ENCODE data around the gene PAQR8. TPM values are rescaled to one million over a fixed set of nuclear protein-coding genes. Genes with fewer than 3 reads are reported as not detected.

Gene PAQR8
- total and polyA plus RNA-seq, 2 of the 13 experiments (the other 11 are each of a cell fraction or from before 2014, with no cell fraction given): 37.7 to 50.7 TPM

GRCh38 chr6:52419809-52420667 lies 58.1 kb downstream of the PAQR8 start, which contains the start of gene EFHC1 (continued):
- TF ChIP-seq ZNF501 (CRISPR knock-in tag; IDR thresholded peaks at IDR 0.05) (peak; percentile 93), RNF2 (conservative IDR thresholded peaks at IDR 0.05; ENCODE audit: low read depth) (no peak), NBN (conservative IDR thresholded peaks at IDR 0.05) (no peak), ZNF563 (CRISPR knock-in tag; IDR thresholded peaks at IDR 0.05) (peak; percentile 31; the same call in 1 of the 2 replicates), ZNF441 (CRISPR knock-in tag; IDR thresholded peaks at IDR 0.05; ENCODE audit: borderline replicate concordance) (peak; percentile 34; the same call in 1 of the 2 replicates), RARA (CRISPR knock-in tag; IDR thresholded peaks at IDR 0.05) (no peak), ZMYM4 (CRISPR knock-in tag; IDR thresholded peaks at IDR 0.05) (peak; percentile 98), CCDC6 (CRISPR knock-in tag; IDR thresholded peaks at IDR 0.05) (no peak), SMYD3 (CRISPR knock-in tag; IDR thresholded peaks at IDR 0.05) (no peak), MXI1 (IDR thresholded peaks at IDR 0.05; ENCODE audit: borderline replicate concordance, low read depth, low read length) (peak; percentile 100), ARID2 (CRISPR knock-in tag; IDR thresholded peaks at IDR 0.05; ENCODE audit: borderline replicate concordance) (peak; percentile 62; the same call in 1 of the 2 replicates), ZKSCAN5 (CRISPR knock-in tag; IDR thresholded peaks at IDR 0.05) (no peak), THAP11 (CRISPR knock-in tag; IDR thresholded peaks at IDR 0.05) (peak; percentile 92), GPN1 (CRISPR knock-in tag; IDR thresholded peaks at IDR 0.05; ENCODE audit: borderline replicate concordance) (no peak; the same call in 1 of the 2 replicates), ZFP1 (CRISPR knock-in tag; IDR thresholded peaks at IDR 0.05) (no peak; the same call in 1 of the 2 replicates), ZNF605 (CRISPR knock-in tag; IDR thresholded peaks at IDR 0.05) (peak; percentile 51; the same call in 1 of the 2 replicates), KLF12 (CRISPR knock-in tag; IDR thresholded peaks at IDR 0.05; ENCODE audit: borderline replicate concordance) (peak; percentile 77; the same call in 1 of the 2 replicates), KAT2B (IDR thresholded peaks at IDR 0.05; ENCODE audit: borderline replicate concordance, low read depth, low read length) (no peak), FOXC1 (CRISPR knock-in tag; IDR thresholded peaks at IDR 0.05; ENCODE audit: borderline replicate concordance) (0 out of 2 replicates have a peak, but pooled peaks have one; percentile 72), ERF (CRISPR knock-in tag; IDR thresholded peaks at IDR 0.05) (peak; percentile 94), PTBP1 (IDR thresholded peaks at IDR 0.05; ENCODE audit: low read depth, low read length, poor library complexity, severe bottlenecking) (no peak), NCOA5 (CRISPR knock-in tag; IDR thresholded peaks at IDR 0.05) (no peak)
- TF ChIP-seq, protein P1, sequence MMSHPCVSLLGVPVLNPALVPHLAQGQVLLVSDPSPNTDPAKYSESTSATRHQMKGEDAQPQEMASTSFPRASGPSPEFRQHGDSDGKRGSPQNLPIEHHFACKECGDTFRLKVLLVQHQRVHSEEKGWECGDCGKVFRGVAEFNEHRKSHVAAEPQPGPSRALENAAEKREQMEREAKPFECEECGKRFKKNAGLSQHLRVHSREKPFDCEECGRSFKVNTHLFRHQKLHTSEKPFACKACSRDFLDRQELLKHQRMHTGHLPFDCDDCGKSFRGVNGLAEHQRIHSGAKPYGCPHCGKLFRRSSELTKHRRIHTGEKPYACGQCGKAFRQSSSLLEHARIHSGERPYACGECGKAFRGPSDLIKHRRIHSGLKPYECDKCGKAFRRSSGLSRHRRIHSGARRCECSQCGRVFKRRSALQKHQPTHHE (CRISPR knock-in tag; IDR thresholded peaks at IDR 0.05; ENCODE audit: borderline replicate concordance): peak; percentile 35
- TF ChIP-seq, protein P2, sequence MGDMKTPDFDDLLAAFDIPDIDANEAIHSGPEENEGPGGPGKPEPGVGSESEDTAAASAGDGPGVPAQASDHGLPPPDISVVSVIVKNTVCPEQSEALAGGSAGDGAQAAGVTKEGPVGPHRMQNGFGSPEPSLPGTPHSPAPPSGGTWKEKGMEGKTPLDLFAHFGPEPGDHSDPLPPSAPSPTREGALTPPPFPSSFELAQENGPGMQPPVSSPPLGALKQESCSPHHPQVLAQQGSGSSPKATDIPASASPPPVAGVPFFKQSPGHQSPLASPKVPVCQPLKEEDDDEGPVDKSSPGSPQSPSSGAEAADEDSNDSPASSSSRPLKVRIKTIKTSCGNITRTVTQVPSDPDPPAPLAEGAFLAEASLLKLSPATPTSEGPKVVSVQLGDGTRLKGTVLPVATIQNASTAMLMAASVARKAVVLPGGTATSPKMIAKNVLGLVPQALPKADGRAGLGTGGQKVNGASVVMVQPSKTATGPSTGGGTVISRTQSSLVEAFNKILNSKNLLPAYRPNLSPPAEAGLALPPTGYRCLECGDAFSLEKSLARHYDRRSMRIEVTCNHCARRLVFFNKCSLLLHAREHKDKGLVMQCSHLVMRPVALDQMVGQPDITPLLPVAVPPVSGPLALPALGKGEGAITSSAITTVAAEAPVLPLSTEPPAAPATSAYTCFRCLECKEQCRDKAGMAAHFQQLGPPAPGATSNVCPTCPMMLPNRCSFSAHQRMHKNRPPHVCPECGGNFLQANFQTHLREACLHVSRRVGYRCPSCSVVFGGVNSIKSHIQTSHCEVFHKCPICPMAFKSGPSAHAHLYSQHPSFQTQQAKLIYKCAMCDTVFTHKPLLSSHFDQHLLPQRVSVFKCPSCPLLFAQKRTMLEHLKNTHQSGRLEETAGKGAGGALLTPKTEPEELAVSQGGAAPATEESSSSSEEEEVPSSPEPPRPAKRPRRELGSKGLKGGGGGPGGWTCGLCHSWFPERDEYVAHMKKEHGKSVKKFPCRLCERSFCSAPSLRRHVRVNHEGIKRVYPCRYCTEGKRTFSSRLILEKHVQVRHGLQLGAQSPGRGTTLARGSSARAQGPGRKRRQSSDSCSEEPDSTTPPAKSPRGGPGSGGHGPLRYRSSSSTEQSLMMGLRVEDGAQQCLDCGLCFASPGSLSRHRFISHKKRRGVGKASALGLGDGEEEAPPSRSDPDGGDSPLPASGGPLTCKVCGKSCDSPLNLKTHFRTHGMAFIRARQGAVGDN (CRISPR knock-in tag; IDR thresholded peaks at IDR 0.05): peak; percentile 95
- TF ChIP-seq, protein P3, sequence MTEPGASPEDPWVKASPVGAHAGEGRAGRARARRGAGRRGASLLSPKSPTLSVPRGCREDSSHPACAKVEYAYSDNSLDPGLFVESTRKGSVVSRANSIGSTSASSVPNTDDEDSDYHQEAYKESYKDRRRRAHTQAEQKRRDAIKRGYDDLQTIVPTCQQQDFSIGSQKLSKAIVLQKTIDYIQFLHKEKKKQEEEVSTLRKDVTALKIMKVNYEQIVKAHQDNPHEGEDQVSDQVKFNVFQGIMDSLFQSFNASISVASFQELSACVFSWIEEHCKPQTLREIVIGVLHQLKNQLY (CRISPR knock-in tag; IDR thresholded peaks at IDR 0.05): no peak; the same call in 1 of the 2 replicates
